AG09319 (cell line): ENCODE data around the gene EVL.
A peak's percentile ranks its signal among the peaks of the same experiment; 100 is the strongest.

Experiments used
- DNase-seq: peaks from one replicate; pipeline ENCODE4 v3.0.0-alpha.2; 2010; ENCODE audit warnings: low read depth; ENCODE audit errors: extremely low read depth
- TF ChIP-seq, protein P1 (sequence below): IDR thresholded peaks from 2 replicates; pipeline ENCODE4 v1.5.1; 2011; ENCODE audit warnings: low read depth, mild to moderate bottlenecking, inconsistent platforms, low read length, moderate library complexity

The EVL gene

DNA sequence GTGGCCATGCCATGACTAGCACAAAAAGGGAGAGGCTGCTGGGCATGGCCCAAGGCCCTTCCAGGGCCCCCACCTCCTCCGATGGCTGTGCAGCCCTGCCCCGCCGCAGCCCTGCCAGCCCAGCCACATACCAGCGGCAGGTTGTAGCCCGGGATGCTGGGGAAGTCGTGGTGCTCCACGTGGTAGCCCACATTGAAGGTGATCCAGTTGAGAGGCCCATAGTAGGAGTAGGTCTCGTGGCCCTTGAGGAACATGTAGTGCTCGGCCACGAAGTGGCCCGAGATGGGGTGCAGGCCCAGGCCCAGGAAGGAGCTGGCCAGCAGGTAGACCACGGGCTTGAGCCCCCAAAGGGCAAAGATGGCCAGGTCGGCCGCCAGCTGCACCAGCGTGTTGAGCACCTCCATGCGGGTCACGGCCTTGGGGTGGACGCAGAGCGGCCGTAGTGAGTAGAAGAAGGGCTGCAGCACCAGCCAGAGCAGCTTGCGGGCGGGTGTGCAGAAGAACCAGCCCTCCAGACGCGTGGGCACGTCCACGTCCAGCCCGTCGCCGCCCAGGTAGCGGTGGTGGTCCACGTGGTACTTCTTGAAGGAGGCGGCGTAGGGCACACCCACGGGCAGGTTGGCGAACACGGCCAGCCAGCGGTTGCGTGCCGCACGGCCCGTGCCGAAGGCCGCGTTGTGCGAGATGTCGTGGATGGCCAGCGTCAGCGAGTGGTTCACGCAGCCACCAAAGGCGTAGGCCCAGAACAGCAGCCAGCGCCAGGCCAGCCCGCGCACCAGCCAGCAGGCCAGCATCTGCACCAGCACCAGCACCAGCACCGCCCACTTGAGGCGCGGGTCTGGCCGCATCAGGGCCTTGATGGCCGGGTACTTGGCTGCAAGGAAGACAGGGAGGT is 83.9 kb downstream of the EVL start:
- TF ChIP-seq, protein P1, sequence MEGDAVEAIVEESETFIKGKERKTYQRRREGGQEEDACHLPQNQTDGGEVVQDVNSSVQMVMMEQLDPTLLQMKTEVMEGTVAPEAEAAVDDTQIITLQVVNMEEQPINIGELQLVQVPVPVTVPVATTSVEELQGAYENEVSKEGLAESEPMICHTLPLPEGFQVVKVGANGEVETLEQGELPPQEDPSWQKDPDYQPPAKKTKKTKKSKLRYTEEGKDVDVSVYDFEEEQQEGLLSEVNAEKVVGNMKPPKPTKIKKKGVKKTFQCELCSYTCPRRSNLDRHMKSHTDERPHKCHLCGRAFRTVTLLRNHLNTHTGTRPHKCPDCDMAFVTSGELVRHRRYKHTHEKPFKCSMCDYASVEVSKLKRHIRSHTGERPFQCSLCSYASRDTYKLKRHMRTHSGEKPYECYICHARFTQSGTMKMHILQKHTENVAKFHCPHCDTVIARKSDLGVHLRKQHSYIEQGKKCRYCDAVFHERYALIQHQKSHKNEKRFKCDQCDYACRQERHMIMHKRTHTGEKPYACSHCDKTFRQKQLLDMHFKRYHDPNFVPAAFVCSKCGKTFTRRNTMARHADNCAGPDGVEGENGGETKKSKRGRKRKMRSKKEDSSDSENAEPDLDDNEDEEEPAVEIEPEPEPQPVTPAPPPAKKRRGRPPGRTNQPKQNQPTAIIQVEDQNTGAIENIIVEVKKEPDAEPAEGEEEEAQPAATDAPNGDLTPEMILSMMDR, result no peak
- DNase-seq, result no peak

- no peak for DNase-seq
- TF ChIP-seq, protein P1, result no peak
Observed at GRCh38 chr14:100149851-100150611, 84.8 kb downstream of the EVL start.

DNA sequence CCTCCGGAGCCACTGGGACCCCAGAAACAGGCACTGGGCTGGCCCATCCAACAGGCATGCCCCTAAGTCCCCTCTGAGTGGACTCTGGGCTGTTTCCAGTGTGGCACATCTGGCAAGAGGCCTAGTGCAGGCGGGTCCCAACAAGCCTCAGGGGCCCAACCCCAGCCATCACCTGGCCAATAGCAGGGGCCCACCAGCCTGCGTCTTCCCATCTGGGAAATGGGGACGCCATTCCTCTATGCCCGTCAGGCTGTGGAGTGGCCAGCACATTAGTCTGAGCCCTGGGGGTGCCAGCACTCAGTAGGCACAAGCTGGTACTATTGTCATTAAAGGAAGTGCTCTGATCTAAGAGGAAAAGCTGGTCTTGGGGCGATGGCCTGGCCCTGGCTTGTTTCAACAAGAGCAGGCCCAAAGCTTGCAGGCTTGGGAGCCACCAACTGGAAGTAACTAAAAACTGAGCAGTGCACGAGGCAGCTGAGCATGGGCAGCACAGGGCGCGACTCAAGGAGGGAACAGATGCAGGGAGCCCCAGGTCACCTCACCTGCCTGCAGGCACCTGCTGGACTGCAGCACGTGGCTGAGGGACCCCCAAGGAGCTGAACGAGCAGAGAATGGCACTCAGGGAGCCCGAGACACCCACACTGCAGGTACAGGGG is 85.8 kb downstream of the EVL start:
- TF ChIP-seq, protein P1, result no peak
- DNase-seq, result no peak

DNA sequence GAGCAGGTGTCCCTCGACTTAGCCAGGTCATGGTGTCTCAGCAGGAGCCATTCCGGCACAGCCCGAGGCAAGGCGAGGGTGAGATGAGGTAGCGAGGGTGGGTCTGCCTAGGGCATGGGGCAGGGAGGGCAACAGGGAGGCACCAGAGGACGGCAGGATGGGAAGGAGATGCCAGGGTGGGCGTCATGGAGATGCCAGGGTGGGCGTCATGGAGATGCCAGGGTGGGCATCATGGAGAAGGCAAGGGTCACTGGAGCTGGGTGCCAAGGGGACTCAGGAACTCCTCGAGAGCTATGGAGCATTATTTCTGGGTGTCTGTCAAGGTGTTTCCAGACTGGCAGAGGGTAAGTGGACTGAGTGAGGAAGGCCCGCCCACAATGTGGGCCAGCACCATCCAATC is 86.9 kb downstream of the EVL start:
- TF ChIP-seq, protein P1, result no peak
- DNase-seq, result no peak

GRCh38 chr14:100153560-100153959 is 88.3 kb downstream of the EVL start:
- TF ChIP-seq, protein P1, result no peak
- DNase-seq, result no peak

DNA sequence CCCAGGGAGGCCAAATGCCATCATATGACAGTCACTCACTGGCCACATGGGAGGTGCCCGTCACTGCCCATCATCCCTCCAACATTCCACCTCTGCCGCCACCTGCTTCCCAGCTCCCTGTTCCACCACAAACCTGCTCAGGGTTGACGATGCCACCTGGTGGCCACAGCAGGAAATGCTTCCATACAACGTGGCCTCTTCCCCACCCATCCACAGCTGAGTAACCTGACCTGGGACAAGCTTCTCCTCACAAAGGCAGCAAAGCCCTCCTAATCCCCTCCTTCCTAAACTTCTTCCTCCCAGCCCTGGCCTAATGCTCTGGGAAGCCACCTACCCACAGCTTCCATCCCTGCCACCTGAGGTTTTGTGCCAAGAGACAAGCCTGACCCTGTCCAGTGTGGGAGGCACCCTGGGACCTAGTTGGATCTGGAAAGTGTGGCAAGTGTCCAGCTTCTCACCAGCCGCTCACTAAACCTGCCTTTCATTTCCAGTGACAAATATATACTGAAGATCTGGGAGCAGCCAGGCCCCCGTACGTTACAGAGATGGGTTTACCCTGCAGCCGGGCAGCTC is 89.9 kb downstream of the EVL start:
- DNase-seq, result no peak
- TF ChIP-seq, protein P1, result peak; percentile 53
